Stimulated activated CD4-positive, alpha-beta T cell treated with anti-CD3 and anti-CD28 coated beads, Interleukin-12 subunit alpha, Interleukin-12 subunit beta, amount 100 ng/mL, for 4 hours (primary cell): ENCODE results near the gene COX18.
A peak's percentile ranks its signal among the peaks of the same experiment; 100 is the strongest.

Source experiments
- DNase-seq: peaks from one replicate; pipeline ENCODE4 v3.0.0-alpha.2; 2020

Gene COX18, protein sequence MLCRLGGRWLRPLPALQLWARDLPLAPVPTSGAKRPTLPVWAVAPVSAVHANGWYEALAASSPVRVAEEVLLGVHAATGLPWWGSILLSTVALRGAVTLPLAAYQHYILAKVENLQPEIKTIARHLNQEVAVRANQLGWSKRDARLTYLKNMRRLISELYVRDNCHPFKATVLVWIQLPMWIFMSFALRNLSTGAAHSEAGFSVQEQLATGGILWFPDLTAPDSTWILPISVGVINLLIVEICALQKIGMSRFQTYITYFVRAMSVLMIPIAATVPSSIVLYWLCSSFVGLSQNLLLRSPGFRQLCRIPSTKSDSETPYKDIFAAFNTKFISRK

DNA sequence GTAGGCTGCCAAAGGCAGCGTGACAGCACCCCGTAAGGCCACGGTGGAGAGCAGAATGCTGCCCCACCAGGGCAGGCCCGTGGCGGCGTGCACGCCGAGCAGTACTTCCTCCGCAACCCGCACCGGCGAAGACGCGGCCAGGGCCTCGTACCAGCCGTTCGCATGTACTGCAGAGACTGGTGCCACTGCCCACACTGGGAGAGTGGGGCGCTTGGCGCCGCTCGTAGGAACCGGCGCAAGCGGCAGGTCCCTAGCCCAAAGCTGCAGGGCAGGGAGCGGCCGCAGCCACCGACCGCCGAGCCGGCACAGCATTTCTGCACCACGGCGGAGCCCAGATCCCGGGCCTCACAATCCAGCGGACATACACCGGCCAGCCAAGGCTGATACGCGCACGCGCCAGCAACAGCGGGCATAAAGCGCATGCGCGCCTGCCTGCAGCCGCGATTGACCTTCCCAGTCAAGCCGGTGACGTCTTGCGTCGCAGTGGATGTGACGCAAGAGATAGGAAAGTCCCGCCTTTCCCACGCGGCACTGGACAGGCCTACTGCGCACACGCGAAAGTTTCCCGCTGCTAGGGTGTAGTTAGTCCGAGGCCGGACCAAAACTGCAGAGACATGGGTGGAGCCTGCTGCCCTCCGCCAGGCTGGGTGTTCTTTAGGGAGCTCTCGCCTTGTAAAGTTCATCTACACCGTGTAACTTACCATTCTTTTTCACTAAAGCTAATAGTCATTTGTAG, at the start of gene COX18:
Gene COX18, minus strand, starts transcription at position 379 of the 736 bp plus-strand sequence. Its CDS starts 67 bp downstream, at position 312.
- DNase-seq: peak; percentile 92

DNA sequence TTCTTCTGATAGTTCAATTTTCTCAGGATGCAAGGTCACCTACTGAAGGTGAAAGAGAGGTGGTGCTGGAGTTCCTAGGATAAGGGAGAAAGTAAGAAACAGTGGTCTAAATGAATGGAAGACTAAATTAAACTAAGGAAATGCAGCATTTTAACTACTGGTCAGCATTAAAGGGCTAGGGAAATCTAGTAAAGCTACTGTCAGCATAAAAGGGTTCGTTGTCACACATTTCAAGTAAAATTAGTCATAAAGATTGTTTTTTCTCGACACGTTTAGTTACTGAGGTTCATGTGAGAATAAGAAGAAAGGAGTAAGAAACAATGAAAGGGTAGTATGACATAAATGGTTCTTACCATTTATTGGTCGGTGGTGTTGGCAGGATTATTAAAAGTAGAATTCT, 40.0 kb upstream of the COX18 start:
- DNase-seq: no peak

DNA sequence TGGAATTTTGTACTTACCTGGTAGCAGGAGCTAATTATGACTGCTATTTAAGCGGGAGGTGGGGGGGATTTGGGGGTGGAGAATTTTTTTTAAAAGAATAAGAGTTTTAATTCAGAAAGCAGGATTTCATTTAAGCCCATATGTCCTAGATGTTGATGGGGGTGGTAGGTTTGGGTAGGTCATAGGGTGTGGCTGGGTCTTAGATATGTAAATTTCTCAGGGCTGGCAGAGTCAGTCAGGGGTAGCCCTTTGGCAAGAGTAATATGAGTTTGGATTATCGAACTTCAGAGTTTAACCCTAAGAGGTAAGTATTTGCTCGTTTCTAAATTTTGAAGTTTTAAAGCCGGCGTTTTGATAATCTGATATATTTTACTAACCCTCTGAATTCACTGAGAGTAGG, 35.2 kb upstream of the COX18 start:
- no peak for DNase-seq

DNA sequence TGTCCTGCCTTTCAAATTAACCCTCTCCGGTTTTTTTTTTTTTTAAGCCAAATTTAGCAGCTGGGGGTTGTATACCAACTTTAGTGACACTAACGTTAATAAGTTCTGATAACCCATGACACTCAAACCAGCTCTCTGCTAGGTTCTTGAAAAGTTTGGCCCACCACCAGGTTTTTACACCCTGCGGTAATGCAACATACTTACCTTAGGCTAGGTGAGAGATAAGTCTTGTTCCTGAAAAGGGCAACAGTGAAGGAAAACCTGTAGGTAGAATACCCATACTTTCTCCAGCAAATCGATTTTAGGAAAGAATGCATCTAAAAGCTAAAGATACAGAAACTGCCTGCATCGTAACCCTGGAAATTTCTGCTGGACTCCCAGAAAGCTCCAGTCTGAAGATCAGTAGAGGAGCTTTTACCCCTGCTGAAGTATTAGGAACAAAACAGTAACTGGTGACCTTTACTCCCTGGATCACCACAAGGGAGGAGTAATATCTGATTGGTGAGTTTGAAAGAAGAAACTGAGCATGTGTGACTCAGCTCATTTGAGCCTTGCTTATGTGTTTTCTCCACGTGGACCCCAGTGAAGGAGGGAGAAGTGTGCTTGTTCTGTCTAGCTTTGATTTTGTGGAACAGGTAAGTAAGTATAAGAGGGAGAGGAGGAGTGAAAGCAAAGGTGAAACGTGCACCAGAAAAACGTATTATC, 34.4 kb upstream of the COX18 start:
- DNase-seq: no peak

DNA sequence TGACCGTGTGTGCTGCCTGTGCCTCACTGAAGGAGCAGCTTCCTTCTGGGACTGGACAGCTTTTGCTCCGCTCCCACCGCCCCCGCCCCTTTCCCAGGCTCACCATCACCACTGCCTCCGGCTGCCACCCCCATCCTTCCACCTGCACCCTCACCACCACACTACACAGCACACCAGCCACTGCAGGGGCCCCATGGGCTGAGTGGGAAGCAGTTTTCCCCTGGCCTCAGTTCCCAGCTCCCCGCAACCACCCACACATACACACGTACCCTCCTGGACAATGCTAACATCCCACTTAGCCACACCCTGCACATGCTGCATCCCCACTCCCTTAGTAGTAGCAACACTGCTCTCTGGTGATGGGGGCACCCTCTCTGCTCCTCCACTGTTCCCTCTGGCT, 29.6 kb upstream of the COX18 start:
- no peak for DNase-seq

DNA sequence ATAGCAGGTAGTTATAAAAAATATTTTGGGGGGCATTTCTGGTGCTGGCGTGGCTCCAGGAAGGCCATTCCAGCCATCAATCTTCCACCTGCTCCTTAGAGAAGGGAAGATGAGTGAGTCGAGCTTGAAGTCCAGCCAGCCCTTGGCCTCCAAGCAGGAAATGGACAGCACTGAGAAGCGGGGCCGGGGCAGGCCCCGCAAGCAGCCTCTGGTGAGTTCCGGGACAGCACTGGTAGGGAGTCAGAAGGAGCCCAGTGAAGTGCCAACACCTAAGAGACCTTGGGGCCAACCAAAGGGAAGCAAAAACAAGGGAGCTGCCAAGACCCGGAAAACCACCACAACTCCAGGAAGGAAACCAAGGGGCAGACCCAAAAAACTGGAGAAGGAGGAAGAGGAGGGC, 29.2 kb upstream of the COX18 start:
- no peak for DNase-seq

DNA sequence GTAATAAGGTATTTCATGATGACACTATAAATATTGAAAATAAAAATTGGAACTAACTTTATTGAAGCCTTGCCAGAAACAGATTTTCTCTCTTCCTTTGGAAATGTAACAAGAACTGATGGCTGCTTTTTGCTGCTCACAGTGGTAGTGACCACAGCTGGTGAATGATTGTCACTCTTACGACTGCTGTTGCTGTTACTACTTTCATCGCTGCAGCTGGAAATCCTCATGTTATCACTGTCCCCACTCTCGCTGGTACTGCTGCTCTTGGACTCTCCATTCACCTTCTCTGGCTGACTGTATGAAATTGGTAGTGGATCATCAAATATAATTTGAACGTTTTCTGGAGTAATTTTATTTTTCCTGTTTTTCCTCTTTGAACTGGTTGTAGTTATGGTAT, 28.5 kb upstream of the COX18 start:
- no peak for DNase-seq

DNA sequence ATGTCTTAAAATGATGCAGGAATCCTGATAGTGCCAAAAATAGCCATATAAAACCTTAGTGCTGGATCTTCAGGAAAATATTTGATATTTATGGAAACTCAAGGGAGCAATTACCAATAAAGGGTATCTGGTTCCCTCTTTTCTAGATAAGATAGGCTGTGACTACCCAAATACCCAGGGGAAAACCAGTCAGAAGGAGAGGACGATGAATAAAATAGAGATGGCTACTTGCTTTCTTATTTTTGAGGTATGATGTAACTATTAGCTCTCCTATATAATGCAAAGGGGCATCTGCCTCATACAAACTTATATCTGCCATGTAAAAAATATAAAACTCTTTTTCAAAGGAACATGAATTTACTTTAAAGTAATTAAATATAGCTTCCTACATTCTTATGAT, 23.4 kb upstream of the COX18 start:
- no peak for DNase-seq

DNA sequence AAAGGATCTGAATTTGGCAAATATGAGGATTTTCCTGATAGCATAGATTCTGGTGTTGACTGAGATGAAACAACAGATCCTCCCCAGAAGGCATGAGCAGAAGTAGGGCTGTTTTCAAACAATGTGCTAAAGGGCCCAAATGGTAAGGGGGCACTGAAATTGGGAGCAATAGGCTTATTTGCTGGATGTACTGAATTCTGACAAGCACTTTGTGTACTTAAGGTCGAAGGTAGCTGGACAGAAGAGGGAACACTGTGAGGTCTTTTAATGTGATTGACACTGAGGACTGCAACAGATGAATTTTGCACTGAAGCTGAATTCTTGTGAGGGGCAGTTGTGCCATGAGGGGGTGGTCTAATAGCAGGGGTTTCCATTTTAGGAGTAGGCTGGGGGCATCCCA, 21.2 kb upstream of the COX18 start:
- DNase-seq: no peak

DNA sequence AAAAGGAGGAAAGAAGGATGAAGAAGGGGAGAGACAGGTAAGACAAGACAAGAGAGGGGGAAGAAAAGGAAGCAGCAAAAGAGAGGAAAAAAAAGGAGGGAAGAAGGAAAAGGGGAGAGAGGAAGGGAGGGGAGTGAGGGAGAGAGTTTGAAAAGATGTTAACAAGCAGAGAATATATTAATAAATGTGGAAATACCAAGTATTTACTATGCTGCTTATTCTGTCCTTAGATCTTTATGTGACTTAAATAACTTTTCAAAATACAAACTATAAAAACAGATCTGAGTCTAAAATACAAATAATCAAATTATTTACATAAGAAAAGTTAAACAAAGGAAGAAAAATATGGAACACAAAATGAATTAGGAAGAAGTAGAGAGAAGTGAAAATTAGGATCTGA, 18.4 kb upstream of the COX18 start:
- DNase-seq: no peak

DNA sequence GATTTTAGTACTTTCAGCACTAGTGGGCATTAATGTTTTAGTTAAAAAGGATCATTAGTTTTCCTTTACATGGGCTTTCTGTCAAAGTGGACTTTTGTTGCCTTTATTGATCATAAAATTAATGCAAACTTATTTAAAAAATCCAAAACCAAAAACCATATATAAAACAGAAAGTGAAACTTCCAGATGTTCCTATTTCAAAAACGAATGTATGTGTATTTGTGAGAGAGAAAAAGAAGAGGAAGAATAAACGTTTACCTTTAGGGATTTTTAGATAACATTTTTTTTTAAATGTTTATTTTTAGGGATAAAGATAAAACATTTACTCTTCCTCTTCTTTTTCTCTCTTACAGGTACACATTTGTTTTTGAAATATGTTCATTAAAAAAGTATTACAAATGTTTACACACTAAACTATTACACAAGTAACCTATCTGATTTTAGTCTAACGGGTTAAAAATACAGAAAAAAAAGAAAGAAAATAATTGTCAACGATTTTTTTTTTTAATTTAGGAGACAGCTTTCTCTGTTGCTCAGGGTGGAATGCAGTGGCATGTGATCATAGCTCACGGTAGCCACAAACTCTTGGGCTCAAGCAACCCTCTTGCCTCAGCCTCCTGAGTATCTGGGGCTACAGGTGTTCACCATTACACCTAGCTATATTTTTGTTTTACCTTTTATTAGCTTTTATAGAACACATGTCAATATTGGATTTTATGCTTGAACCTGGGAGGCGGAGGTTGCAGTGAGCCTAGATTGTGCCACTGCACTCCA, 16.8 kb upstream of the COX18 start:
- DNase-seq: no peak

DNA sequence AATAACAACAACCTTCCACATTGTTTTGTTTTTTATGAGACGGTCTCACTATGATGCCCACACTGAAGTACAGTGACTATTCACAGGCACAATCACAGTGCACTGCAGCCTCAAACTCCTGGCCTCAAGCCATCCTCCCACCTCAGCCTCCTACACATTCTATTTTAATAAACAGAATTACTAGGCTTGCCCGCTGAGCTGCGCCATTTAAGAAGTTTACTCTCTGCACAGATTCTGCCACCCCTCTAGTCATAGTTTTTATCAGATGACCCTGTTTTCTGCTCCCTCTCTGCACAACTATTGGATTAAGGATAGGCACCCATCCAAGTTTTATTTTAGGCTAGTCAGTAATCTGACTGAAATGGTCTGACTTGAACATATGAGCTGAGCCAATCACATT, 11.3 kb upstream of the COX18 start:
- no peak for DNase-seq

DNA sequence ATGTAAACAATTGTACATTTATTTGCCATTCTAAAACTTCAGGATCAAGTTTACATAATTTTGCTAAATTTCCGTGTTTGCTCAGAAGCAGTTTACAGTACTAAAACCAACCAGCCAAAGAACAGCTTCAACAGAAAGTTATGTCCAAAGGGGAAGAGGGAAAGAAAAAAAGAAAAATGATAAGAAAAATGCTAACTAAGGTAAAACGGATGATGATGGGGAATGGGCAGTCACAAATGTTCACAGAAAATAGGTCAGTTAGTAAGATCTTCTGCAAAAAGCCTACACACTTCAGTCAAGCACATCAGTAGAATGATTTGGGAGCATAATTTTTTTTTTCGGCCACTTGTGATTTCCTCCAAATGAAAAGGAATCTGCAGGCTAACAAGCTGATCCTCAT, 6.3 kb upstream of the COX18 start:
- DNase-seq: no peak

DNA sequence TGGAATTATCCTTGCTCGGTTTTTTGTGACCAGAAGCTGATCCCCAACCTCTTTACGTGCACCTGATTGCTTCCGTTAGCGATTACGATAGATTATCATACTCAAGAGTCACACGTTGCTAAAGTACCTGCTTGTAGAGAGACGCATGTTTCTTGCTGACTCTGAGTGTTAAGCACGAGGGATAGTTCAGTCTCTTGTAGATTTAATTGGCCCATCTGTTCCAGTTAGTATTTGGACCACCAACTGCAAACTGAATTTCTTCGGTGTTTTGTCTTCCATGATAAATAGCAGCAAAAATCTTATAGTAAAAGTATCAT, 516 bp upstream of the COX18 start:
- no peak for DNase-seq

DNA sequence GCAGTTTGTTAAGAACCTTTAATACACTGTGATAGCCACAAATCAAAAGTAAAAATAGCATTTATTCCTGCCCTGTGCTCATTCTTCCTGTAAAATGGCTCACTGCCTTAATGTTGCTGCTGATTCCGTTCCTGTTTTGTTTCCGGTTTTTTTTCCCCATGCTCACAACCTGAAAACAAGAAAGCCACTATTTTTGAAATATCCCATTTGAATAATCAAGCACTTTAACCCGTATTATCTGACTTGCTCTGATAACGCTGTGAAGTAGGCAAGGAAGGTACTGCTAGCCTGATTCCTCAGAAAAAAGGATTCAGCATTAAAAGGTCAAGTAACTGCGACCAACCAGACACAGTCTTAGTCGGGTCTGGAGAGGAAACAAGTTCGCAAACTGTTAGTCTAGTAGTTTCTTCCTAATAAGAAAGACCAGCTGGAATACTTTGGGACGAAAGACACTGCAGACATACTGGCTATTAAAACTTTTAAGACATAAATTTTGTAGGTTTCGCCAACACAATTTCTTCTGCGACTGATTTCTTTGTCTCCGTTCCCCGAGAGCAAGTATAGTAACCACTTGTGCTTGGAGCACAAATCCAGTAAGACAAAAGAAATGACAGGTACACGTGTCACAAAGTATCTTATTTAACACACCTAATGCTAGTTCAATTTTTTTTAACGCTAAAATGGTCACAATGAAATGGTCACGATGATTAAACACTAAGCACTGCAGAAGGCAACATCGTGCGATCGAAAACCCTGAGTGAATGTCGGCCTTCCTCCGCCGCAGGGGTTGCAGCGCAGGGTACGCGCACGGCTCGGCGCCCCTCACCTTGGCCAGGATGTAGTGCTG, 802 bp downstream of the COX18 start:
- DNase-seq: no peak

DNA sequence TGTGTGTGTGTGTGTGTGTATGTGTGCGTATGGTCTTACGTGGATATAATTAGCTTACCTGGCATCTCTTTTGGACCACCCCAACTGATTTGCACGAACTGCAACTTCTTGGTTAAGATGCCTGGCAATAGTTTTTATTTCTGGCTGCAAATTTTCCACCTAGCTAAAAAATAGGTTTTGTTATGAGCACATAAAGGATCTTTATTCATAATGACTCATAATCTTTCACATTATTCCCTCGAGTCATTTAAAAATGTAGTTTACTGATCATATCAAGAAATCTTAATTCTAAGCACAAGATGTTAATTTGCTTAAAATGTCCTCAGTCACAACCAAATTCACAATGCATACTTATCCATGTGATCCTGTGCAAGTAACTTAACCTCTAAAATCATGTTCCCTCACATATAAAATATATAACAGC, 1.5 kb downstream of the COX18 start:
- peak; percentile 20 for DNase-seq

DNA sequence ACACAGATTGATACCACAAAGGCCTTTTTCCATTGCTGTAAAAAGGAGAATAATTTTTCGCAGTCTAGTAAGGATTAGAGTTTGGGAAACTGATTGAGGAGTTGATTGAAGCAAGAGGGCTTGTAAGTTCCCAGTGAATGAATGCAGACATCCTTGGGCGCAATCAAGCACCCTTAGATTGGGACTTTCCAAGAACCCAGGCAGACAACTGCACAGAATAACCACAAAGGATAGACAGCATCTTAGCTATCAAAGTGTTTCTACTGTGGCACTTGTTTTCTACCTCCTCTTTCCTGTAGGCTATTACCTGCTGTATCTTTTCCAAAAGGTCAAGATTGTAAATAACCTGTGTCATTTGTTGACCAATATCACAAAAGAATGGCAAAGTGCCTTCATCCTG, 2.6 kb downstream of the COX18 start:
- DNase-seq: no peak

DNA sequence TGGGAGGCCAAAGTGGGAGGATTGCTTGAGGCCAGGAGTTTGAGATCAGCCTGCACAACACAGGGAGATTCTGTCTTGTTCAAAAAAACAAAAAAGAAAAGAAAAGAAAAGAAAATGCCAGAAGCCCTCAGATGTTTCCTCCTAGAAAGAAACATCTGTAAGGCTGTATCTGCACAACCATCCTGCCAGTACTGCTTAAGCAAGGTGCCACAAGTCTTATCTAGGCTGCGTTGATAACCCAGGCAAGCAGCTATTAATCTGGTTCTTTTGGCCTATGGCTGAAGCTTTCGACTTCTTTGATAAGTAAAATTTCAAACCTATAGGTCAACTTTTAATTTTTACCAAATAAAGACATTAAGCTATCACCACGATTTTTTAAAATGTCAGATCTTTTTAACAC, 3.1 kb downstream of the COX18 start:
- DNase-seq: no peak

DNA sequence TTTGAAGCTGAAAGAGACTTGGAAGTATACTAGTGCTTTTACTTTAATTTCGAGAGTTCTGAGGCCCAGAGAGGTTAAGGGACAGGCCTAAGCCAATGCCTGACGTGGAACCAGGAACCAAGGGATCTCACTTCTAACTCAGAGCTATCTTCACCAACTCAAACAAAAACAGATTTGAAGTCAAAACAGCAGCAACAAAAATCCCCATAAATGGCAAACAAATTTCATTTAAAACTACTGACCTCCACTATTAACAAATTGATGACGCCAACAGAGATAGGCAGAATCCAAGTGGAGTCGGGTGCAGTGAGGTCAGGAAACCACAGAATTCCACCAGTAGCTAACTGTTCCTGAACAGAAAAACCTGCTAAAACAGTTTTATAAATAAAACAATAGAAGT, 5.0 kb downstream of the COX18 start:
- DNase-seq: no peak

DNA sequence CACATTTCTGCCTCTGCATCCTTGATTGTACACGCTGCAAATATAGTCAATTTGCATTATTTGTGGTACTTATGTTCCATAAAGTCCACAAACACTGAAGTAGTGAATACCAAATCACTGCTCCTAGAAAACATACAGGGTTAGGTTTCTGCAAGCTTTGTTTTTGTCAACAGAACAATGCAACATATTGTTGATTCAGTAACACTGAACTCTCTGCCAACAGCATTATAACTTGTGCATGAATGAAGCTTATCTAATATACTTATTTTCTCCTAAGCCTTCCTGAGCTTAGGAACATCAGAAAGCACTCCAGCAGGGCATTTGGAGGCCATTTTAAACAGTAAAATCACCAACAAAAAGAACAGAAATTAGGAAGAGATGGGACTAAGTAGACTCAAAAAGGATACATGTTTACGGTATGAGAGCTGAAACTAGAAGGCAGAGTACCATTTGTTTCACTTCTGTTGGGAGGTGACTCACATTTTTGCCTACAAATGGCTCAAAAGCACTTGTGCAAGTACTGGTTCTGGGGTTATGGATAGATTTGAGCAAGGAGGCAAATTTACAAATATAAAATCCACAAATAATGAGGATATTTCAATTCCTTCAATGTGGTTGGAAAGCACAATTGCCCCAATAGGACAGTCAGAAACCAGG, 14.1 kb downstream of the COX18 start:
- no peak for DNase-seq

DNA sequence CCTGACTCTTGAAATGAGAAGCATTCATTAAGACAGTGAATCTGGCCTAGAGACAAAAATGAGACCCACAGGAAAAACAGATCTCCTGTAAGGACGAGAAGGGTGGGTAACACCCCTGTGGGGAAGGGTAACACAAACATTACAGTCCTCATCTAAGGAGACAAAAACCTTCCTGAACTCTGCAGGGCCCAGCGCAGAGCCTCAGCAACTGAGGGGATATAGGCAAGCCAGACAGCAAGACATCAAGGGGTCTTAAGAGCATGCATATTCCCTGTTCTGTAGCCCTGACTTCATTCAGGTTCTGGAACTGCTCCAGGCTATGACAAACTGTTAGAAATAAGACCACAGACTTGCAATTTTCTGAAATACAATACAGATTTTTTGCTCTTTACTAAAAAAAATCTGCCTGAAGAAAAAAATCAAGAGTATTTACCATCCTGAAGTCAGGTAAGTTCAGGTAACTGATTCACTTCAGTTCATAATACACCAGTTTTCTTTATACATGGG, 15.5 kb downstream of the COX18 start:
- DNase-seq: no peak

DNA sequence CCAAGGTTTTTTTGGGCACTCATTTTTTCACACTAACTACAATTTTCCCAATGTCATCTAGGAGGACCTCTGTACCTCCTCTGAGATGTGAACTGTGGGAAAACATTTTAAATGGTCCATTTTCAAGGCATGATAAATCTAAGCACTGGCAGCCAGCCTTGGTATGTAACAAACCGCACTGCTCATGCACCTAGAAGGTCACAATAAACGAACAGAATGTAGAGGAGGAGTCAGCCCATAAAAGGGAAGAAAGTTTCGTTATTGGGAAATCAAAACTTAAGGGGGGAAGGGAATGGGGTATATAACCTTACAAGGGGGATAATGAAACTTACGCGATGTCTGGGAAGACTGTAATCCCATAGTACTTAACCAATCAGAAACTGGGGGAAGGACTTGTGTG, 16.4 kb downstream of the COX18 start:
- no peak for DNase-seq
